M059J (cell line): Measurements from ENCODE around the gene C19orf47. TPM values are rescaled to one million over a fixed set of nuclear protein-coding genes. Genes with fewer than 3 reads are reported as not detected.

Experiments used
- DNase-seq: peaks from one replicate; pipeline ENCODE4 v3.0.0-alpha.2; 2012; ENCODE audit warnings: low read depth
- total RNA-seq: library from RNA; depleted of rRNA; stranded (reverse); fragments of >200 nt; shearing (Covaris generic); gene quantifications from 2 replicates; pipeline ENCODE4 v1.2.3, GENCODE V29; 2014; rRNA removed

C19orf47 gene, protein sequence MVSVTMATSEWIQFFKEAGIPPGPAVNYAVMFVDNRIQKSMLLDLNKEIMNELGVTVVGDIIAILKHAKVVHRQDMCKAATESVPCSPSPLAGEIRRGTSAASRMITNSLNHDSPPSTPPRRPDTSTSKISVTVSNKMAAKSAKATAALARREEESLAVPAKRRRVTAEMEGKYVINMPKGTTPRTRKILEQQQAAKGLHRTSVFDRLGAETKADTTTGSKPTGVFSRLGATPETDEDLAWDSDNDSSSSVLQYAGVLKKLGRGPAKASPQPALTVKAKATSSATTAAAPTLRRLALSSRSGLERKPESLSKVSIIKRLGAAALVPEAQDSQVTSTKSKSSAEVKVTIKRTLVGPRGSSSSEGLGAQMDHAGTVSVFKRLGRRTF
- total RNA-seq = 7.2 and 14.6 TPM in 2 replicates

DNA sequence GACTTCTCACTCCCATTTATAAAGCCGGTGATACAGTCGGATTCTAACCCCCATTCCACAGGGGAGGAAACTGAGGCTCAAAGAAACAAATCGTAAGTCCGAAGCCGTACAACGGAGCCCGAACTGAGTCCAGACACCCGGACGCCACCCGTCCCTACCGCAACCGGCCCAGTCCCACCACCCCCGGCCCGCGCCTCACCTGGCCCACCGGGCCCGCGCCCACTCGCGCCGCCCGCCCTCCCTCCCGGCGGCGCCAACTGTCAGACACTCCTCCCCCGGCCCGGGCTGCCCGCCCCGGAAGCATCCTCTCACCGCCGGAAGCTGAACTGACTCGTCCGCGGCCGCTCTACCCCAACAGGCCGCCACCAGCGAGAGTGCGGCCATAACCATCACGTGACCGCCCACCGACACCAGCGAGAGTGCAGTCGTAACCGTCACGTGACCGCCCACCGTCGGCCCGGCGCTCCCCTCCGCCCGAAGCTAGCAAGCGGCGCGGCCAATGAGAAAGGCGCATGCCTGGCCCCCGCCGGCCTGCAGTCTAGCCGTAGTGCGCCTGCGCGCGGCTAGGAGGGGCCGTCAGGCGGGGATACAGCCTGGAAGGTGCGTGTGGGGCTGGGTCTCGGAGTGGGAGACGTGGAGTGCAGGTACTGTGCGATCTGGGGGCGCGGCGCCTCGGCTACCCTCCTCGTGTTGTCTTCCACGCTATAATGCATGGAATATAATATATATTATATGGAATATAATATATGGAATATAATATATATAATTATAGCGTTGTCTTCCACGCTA, at the start of gene C19orf47, which contains the start of gene PLD3:
TSS of gene C19orf47 (minus strand) at position 273 of the 789 bp plus-strand sequence. CDS start 6,540 bp downstream, outside the sequence.
TSS of gene PLD3 (plus strand) at position 571 of the 789 bp plus-strand sequence. CDS start 17,789 bp downstream, outside the sequence.
- DNase-seq = peak; percentile 99

DNA sequence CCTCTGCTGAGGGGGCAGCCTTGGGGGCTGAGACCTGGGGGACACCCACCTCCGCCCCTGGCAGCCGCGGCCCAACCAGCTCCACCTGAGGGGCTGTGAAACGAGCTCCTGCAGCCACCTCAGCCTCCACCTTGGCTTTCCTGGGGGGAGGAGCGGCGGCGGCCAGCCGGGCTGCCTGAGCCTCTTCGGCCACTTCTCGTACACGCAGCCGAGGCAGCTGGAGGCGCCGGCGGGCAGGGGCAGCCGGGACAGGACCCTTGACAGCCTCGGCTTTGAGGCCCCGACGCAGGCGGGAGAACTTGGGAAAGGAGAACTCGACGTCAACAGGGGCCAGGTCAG, 49.3 kb upstream of the C19orf47 start:
- DNase-seq = no peak

DNA sequence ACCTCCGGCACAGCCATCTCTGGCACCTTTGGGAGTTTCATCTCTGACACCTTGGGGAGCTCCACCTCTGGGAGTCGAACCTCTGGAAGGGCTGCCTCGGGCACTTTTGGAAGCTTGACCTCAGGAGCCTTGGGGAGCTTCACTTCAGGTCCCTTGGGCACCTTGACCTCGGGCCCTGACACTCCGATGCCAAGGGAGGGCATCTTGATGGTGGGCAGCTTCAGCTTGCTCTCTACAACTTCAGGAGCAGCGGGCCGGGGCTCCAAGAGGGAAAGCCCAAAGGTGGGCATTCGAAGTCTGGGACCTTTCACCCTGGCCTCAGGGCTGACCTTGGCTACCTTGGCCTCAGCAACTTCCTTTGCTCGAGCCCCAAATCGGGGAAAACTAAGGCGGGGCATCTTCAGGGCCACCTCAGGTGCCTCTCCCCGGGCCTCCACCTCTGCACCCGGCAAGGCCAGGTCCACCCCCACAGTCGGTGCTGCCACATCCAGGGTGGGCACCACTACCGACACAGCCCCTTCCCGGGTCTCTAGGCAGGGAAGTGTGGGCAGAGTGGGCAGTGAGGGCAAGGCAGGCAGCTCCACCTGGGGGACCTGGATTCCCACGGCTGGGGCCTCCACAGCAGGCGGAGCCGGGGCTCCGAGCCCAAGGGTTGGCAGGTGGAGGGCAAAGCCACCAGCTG, 48.8 kb upstream of the C19orf47 start:
- DNase-seq = no peak

DNA sequence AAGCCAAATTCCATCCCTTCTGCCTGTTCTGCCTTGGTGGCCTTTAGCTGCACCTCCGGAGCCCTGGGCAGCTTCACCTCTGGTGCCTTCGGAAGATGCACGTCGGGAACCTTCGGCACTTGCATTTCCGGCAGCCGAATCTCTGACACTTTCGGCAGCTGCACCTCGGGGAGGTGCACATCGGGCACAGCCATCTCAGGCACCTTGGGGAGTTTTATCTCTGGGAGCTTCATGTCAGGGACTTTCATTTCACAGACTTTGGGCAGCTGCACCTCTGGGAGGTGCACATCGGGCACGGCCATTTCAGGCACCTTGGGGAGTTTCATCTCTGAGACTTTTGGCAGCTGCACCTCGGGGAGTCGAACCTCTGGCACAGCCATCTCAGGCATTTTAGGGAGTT, 47.8 kb upstream of the C19orf47 start:
- no peak for DNase-seq

DNA sequence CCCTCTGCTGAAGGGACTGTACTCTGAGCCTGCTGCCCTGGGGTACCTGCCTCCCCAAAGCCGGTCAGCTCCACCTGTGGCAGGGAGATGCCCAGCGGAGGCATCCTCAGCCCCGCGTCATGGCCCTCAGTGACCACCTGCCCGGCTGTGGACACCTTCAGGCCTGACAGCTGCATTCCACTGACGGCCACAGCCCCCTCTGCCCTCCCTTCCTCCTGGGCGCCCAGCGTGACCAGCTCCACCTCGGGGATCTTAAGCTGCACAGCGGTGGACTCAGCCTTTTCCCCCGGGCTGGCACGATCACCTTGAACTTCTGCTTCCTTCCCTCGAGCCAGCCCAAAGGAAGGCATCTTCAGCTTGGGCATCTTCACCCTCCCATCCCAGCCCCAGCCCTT, 46.6 kb upstream of the C19orf47 start:
- no peak for DNase-seq

DNA sequence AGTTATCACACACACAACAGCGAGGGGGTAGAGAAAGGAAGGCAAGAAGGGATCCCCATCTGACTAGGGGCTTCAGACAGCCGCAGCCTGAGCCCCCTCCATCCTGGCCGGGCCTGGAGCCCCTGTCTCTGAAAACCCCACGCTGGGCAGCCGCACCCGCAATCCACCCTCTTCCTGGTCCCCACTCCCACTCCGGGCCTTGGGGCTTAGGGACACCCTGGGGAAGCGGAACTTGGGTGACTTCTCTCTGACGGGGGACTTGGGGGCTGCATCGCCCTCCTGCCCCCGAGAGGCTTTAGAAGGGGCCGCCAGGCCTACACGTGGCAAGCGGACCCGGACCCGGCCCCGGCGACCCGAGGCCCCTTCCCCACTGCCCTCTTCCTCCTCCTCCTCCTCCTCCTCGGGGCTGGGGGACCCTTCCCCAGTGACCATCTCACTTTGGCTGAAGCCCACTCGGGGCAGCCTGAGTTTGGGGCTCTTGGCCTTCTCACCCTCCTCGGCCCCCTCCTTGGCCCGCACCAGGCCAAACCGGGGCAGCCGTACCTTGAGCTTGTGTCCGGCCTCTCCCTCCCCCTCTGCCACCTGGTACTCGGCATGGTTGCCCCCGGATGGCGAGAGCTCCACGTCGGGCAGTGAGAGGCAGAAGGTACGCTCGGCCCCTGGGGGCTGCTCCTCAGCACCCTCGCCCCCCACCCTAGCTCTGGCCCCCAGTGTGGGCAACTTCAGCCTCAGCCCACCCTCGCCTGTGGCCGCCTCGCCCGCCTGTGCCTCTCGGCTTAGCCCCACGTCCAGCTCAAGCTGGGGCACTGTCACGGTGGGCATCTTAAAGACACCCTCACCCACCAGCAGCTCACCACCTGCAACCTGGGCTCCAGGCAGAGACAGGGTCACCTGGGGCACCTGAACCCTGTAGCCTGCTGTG, 46.0 kb upstream of the C19orf47 start:
- DNase-seq = no peak

DNA sequence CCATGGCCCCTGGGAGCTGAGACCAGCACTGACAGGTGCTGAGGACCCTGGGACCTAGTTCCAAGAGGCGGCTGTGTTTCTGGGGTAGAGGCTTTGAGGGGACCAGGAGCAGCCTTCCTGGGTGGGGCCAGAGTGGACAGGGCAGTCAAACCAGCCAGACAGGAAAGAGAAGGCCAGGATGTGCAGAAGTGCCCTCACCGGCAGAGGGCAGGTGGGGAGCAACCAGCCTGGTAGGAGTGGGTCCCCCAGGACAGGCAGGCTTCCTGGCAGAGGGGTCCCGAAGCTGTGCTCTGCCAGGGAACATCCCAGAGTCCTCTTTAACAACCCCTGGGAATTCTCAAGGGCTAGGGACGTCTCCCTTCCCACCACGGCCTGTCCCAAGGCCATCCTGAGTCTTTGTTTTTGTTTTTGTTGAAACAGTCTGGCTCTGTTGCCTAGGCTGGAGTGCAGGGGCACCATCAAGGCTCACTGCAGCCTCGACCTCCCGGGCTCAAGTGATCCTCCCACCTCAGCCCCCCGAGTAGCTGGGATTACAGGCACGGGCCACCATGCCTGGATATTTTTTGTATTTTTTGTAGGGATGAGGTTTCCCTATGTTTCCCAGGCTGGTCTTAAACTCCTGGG, 44.8 kb upstream of the C19orf47 start:
- no peak for DNase-seq

DNA sequence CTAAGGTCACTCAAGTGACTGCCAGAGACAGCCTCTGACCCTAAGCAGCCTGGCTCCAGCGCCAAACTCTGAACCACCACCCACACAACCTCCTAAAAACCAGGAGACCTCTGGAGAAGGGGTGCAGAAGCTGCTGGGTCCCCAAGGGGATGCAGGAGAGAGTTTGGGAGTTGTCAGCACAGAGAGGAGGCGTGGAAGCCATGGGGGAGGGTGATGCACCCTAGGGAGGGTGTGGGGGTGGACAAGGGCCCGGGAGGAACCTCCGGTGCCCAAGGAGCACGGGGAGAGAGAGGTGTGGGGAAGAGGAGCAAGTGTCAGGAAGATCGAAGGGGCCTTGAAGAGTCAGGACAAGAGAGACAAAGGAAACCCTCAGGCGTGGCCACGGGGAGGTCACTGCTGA, 43.9 kb upstream of the C19orf47 start:
- no peak for DNase-seq

DNA sequence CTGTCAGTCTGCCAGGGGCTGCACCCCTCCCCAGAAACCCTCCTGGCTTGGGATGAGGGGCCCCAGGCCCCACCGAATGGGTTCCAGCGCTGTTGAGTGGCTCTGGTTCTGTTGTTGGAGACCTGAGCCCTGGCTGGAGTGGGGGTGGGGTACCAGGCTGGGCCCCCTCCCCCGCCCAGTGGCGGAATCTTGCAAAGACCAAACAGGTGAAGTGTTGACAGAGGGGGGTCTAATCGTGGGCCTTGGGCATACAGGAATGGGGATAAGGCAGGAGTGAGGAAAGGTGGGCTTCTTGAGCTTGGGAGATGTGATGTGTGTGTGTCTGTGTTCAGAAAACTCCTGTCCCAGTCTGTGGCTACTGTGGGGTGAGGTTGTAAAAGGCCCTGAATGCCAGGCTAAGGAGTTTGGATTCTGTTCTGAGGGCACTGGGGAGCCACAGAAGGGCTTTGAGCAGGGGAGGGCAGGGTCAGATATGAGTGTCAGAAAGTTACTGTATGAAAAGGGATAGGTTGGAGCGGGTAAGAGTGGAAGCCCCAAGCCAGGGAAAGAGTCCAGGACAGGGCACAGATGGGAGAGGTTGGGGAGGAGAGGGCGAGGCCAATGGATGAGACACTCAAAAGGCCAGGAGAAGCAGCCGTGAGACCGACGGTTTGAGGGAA, 42.0 kb upstream of the C19orf47 start, which contains the start of gene HIPK4:
TSS of gene HIPK4 (minus strand) at position 98 of the 659 bp plus-strand sequence. CDS start 279 bp downstream, outside the sequence.
- DNase-seq = no peak

DNA sequence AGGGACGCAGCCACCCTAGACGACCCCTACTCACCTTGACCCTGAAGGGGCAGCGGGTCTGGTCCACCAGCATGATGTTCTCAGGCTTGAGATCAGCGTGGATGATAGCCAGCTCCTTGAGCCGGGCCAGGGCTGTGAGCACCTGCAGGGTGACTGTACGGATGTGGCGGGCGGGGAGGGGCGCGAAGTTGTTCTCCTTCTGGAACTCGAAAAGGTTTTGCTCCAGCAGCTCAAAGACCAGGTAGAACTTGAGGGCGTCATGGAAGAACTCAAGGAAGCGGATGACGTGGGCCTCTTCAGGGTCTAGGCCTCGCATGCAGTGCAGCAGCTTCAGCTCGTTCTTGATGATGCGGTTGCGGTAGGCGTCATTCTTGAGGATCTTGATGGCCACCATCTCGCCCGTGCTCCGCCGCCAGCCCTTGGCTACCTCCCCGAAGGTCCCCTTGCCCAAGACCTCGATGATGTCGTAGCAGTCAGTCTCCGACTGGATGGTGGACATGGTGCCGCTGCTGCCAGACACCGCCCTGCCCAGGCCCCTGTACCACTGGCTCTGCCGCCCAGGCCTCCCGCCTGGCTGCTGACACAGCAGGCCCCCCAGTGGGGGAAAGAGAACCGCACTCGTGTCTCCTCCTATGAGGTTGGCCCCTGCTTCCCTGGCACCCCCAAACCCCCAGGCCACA, 41.3 kb upstream of the C19orf47 start:
- no peak for DNase-seq

DNA sequence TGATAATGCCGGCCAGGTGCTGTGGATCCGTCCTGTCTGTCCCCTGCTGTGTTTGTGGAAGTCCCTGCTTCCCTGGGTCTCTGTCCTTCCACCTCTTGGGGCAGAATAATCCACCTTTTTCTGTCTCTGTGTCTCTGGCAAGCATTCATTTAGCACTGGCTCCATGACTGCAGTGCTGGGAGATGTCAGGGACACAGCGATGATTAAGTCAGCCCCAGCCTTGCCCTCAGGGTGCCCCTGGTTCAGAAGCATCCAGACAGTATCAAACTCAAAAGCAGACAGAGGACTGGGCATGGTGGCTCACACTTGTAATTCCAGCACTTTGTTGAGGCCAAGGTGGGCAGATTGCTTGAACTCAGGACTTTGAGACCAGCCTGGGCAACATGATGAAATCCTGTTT, 40.3 kb upstream of the C19orf47 start:
- peak; percentile 29 for DNase-seq

DNA sequence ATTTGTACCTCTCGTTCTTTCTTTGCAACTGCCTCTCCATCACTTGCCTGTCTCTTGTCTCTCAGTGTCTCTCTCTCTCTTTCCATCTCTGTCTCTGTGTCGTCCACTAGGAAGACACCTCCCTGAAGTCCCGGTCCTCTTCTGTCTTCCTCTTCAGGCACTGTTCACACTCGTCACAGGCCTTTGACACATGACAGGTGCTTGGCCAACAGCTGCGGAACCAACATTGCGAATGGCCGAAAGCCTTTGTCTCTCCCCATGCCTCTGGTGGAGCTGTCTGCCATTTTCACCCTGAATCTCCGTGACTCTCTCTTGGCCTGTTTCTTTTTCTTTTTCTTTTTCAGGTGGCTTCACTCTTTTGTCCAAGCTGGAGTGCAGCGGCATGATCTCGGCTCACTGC, 39.0 kb upstream of the C19orf47 start:
- DNase-seq = no peak

DNA sequence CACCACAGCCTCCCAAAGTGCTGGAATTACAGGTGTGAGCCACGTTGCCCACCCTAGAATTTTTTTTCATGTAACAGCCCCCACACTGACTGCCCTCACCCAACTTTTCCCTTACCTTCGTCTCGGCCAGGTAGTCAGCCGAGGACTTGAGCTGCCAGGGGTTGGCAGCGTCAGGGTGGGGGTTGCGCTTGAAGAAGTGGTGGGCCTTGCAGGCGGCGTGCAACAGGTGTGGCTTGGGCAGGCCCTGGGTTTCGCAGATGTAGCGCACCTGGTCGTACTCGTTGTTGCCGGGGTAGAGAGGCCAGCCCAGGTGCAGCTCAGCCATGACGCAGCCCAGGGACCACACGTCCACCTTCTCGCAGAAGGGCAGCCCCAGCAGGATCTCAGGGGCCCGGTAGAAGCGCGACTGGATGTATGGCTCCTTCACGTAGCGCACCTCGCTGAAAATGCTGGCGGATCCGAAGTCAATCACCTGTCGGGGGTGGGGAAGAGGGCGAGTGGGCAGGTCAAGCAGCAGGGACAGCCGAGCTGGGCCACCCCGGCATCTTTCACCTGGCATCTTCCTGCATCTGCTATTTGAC, 35.6 kb upstream of the C19orf47 start:
- no peak for DNase-seq

DNA sequence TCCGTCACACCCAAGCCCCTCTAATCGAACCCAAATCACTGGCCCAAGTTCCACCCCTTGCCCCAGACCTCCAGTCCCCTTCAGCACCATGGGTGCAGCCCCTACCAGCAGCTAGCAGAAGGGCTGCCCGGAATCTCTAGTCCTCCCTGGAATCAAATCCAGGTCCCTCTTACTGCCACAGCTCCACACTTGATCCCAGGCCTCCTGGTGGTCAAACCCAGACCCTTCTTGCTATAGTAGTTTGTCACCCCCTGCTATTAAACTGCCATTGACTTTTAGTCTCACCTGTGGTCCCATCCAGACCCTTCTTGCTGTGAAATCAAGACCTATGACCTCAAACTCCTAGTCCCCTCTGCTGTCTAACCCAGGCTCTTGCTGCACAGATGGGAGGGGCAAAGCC, 33.1 kb upstream of the C19orf47 start:
- DNase-seq = no peak

DNA sequence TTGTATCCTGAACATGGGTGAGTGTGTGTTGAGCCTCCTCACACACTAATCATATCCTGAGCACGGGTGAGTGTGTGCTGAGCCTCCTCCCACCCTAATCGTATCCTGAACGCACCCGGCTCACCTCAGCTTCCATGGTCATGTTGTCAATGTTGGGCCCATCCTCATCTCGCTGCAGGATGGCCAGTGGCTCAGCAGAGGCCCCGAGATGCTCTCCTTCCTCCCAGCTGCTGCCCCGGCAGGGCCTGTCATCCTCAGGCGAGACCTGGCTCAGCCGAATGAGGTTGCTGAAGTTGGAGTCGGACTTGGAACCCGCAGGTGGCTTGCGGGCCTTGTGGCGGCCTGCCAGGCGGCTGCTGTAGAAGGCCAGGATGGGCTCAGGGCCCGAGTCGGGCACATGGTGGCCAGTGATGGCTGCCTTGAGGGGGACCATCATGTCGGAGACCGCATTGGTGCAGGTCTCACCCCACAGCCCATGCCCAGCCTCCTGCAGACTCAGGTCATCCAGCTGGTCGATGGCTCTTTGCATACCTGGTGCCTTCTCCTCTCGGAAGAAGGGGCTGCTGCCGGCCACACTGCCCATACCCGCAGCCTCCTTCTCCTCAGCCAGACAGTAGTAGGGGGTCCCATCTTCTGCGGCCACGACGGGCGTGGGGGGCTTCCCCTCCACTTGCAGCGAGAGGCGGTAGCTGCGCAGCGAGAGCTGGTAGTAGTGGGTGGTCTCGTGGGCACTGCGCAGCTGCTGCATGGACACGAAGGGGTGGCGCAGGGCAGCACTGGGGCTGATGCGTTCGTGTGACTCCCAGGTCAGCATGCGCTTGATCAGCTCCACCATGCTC, 32.2 kb upstream of the C19orf47 start:
- DNase-seq = no peak

DNA sequence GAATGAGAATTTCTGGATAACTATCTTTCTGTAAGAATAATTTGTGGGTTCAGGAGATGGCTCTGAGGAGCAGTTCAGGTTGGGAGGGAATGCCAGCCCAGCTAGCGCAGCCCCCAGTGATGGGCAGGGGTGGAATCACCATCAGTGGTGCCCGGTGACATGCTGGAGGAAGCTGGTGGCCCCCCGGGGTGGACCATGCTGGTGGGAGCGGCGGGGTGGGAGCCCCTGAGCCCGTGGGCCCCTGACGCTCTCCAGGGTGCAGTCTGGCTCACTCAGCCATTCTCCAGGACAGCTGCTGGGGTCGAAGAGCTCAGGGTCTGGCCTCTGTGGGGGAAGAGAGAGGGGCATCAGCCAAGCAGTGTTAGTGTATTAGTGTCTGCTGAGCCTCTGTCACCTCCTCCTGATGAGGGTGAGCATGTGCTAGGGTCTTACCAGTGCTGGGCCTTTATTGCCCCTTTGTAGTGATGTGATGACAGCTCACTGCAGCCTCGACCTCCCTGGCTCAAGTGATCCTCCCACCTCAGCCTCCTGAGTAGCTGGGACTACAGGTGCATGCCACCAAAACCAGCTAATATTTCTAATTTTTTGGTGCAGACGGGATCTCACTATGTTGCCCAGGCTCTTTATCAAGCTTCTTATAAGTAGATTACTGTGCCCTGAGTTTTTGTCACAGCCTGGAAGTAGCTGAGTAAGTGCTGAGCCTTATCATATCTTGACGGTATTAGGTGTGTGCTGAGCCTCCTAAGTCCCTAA, 31.4 kb upstream of the C19orf47 start:
- no peak for DNase-seq

DNA sequence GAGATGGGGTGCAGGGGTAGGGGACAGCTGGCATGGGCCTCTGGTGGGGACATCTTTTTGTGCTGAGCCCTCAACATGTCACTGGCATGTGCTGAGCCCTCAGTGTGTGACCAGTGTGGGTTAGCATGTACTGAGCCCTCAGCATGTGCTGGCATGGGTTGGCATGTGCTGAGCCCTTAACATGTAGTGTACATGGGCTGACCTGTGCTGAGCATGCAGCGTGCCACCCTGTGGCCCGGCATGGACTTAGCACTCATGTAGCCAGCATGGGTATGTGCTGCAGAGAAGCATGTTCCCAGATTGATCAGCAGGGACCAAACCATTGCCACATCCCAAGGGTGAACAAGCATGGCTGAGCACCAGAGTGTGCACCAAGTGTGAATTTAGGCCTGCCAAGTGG, 30.3 kb upstream of the C19orf47 start:
- no peak for DNase-seq
